ENCODE data around the gene WWTR1. TPM values are rescaled to one million over a fixed set of nuclear protein-coding genes. Genes with fewer than 3 reads are reported as not detected.

WWTR1 gene
- total RNA-seq, 1 experiment from 2014 or later = 84.9 TPM

- DNase-seq (ENCODE audit: low spot score) = peak; percentile 86
Observed at GRCh38 chr3:149534671-149535332, 123.0 kb downstream of the WWTR1 start.

- no peak for DNase-seq (ENCODE audit: low spot score)
Observed at GRCh38 chr3:149534082-149534481, 123.7 kb downstream of the WWTR1 start.

- DNase-seq (ENCODE audit: low spot score) = no peak
Observed at GRCh38 chr3:149532489-149533180, 125.2 kb downstream of the WWTR1 start.

- no peak for DNase-seq (ENCODE audit: low spot score)
Observed at GRCh38 chr3:149529099-149529498, 128.7 kb downstream of the WWTR1 start.

GRCh38 chr3:149528340-149528650, 129.5 kb downstream of the WWTR1 start:
- no peak for DNase-seq (ENCODE audit: low spot score)

- no peak for DNase-seq (ENCODE audit: low spot score)
Observed at GRCh38 chr3:149527531-149528339, 130.1 kb downstream of the WWTR1 start.

GRCh38 chr3:149523512-149524299, 134.1 kb downstream of the WWTR1 start:
- DNase-seq (ENCODE audit: low spot score) = no peak

GRCh38 chr3:149519912-149520311, 137.9 kb downstream of the WWTR1 start:
- DNase-seq (ENCODE audit: low spot score) = no peak

- no peak for DNase-seq (ENCODE audit: low spot score)
Observed at GRCh38 chr3:149516920-149517319, 140.9 kb downstream of the WWTR1 start.

- no peak for DNase-seq (ENCODE audit: low spot score)
Observed at GRCh38 chr3:149515249-149515648, 142.6 kb downstream of the WWTR1 start.

GRCh38 chr3:149514471-149514870, 143.4 kb downstream of the WWTR1 start:
- DNase-seq (ENCODE audit: low spot score) = no peak

GRCh38 chr3:149512073-149512782, 145.6 kb downstream of the WWTR1 start:
- peak; percentile 63 for DNase-seq (ENCODE audit: low spot score)

- no peak for DNase-seq (ENCODE audit: low spot score)
Observed at GRCh38 chr3:149511040-149511626, 146.7 kb downstream of the WWTR1 start.

GRCh38 chr3:149510480-149510879, 147.3 kb downstream of the WWTR1 start:
- DNase-seq (ENCODE audit: low spot score) = no peak

- no peak for DNase-seq (ENCODE audit: low spot score)
Observed at GRCh38 chr3:149509526-149509925, 148.3 kb downstream of the WWTR1 start.

- DNase-seq (ENCODE audit: low spot score) = peak; percentile 51
Observed at GRCh38 chr3:149507491-149508324, 150.1 kb downstream of the WWTR1 start.

GRCh38 chr3:149506965-149507364, 150.9 kb downstream of the WWTR1 start:
- no peak for DNase-seq (ENCODE audit: low spot score)

GRCh38 chr3:149506540-149506939, 151.3 kb downstream of the WWTR1 start:
- peak; percentile 51 for DNase-seq (ENCODE audit: low spot score)

- DNase-seq (ENCODE audit: low spot score) = no peak
Observed at GRCh38 chr3:149502438-149502837, 155.4 kb downstream of the WWTR1 start.

GRCh38 chr3:149501524-149501923, 156.3 kb downstream of the WWTR1 start:
- DNase-seq (ENCODE audit: low spot score) = no peak
